Astrocyte (in vitro differentiated cells and primary cell): Measurements from ENCODE around the gene POLD3. TPM values are rescaled to one million over a fixed set of nuclear protein-coding genes. Genes with fewer than 3 reads are reported as not detected.

Experiments
- DNase-seq: peaks from one replicate; pipeline ENCODE4 v3.0.0-alpha.2; 2010; ENCODE audit warnings: low read depth
- FAIRE-seq: peaks from 2 replicates; lab custom pipeline; 2011; peaks lifted over from hg19 to GRCh38; lab: Jason Lieb, UNC
- H2AFZ ChIP-seq: 2 replicates; pipeline ENCODE4 v1.6.0; 2012; ENCODE audit warnings: low read depth, low read length, inconsistent platforms
- H3K27ac ChIP-seq: 2 replicates; pipeline ENCODE4 v1.5.1; 2011; ENCODE audit warnings: low read depth, low read length, inconsistent platforms
- H3K27me3 ChIP-seq: 2 replicates; pipeline ENCODE4 v1.6.0; 2011; ENCODE audit warnings: low read length, inconsistent platforms; ENCODE audit not compliant: insufficient read depth
- H3K36me3 ChIP-seq: 2 replicates; pipeline ENCODE4 v1.5.1; 2011; ENCODE audit warnings: low read length, inconsistent platforms; ENCODE audit not compliant: insufficient read depth
- H3K4me1 ChIP-seq: 2 replicates; pipeline ENCODE4 v1.5.1; 2011; ENCODE audit warnings: low read length, inconsistent platforms; ENCODE audit not compliant: insufficient read depth
- H3K4me2 ChIP-seq: 2 replicates; pipeline ENCODE4 v1.6.0; 2012; ENCODE audit warnings: low read length, inconsistent platforms
- H3K4me3 ChIP-seq: 2 replicates; pipeline ENCODE4 v1.5.1; 2011; ENCODE audit warnings: low read depth, mild to moderate bottlenecking, low read length, inconsistent platforms; ENCODE audit not compliant: insufficient read depth
- H3K79me2 ChIP-seq: 2 replicates; pipeline ENCODE4 v1.6.0; 2012; ENCODE audit warnings: mild to moderate bottlenecking, low read length, inconsistent platforms; ENCODE audit not compliant: insufficient read depth
- H3K9ac ChIP-seq: 2 replicates; pipeline ENCODE4 v1.6.0; 2012; ENCODE audit warnings: mild to moderate bottlenecking, low read length, inconsistent platforms
- H3K9me3 ChIP-seq: 2 replicates; pipeline ENCODE4 v1.5.1; 2012; ENCODE audit warnings: low read depth, mild to moderate bottlenecking, low read length, inconsistent platforms; ENCODE audit not compliant: insufficient read depth
- H4K20me1 ChIP-seq: 2 replicates; pipeline ENCODE4 v1.6.0; 2012; ENCODE audit warnings: low read length, inconsistent platforms; ENCODE audit not compliant: insufficient read depth
- H3K27ac Mint-ChIP-seq: one replicate; pipeline ENCODE4 v1.8.0; 2021; ENCODE audit warnings: mild to moderate bottlenecking, mixed read lengths; ENCODE audit not compliant: unreplicated experiment
- H3K27me3 Mint-ChIP-seq: one replicate; pipeline ENCODE4 v1.8.0; 2021; ENCODE audit warnings: low read depth, mixed read lengths; ENCODE audit not compliant: unreplicated experiment
- H3K36me3 Mint-ChIP-seq: one replicate; pipeline ENCODE4 v1.8.0; 2021; ENCODE audit warnings: low read depth, mixed read lengths; ENCODE audit not compliant: unreplicated experiment
- H3K4me1 Mint-ChIP-seq: one replicate; pipeline ENCODE4 v1.8.0; 2021; ENCODE audit warnings: low read depth, mixed read lengths; ENCODE audit not compliant: unreplicated experiment
- H3K4me3 Mint-ChIP-seq: one replicate; pipeline ENCODE4 v1.8.0; 2021; ENCODE audit warnings: mild to moderate bottlenecking, moderate library complexity, mixed read lengths; ENCODE audit not compliant: unreplicated experiment
- H3K9me3 Mint-ChIP-seq: one replicate; pipeline ENCODE4 v1.8.0; 2021; ENCODE audit warnings: mild to moderate bottlenecking, mixed read lengths; ENCODE audit not compliant: unreplicated experiment
- CTCF ChIP-seq: IDR thresholded peaks from 2 replicates; pipeline ENCODE4 v1.5.1; 2011; ENCODE audit warnings: low read depth, mild to moderate bottlenecking, inconsistent platforms, low read length, moderate library complexity; ENCODE audit not compliant: insufficient read depth
- EZH2 ChIP-seq: IDR thresholded peaks from 2 replicates; pipeline ENCODE4 v1.6.1; 2012; ENCODE audit warnings: mild to moderate bottlenecking, low read length, inconsistent platforms; ENCODE audit not compliant: insufficient read depth
- total RNA-seq: library from RNA; stranded (reverse); gene quantifications from 2 replicates; pipeline ENCODE4 v1.2.1, GENCODE V29; 2021

The POLD3 gene
- total RNA-seq, 1 donor from 2014 or later, result 6.5 TPM

DNA sequence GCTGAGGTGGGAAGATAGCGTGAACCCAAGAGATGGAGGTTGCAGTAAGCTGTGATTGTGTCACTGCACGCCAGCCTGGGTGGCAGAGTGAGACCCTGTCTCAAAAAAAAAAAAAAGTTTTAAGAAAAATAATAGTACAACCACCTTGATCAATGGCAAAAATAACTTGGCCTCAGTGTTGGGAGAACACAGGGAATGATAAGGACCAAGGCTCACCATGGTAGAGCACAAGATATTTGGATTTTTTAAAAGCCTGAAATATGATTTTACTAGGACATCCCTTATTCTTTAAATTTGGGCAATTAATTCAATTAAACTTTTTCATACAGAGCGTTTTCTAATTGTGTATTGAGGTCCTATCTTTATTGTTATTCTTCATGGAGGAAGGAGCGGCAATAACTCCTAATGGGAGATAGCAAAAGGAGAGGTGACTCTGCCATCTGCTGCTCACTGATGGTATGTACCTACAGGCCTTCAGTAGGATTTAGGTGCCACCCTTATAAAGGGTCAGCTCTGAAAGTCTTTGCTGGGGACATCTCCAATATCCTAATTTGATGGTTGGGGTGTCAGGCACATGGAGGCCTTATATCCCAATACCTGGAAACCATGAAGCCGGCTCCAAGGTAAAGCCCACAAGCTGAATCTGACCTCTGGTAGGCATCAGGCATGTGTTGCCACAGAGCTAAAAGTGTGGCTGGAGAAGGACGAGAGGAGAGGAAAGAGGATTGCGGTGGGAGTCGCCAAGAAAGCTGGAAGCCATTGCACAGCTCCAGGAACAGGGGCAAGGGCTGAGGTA, 21.9 kb upstream of the POLD3 start:
- H3K4me2 ChIP-seq, result no peak overlapping the region
- Mint-ChIP-seq H3K4me3 (no peak overlapping the region), H3K9me3 (no peaks in the 10 kb centered on the region), H3K4me1 (no peaks in the 10 kb centered on the region), H3K27me3 (peaks cover 6% of the 10 kb centered on the region), H3K36me3 (no peaks in the 10 kb centered on the region), H3K27ac (no peak overlapping the region)
- no peak overlapping the region for H3K4me3 ChIP-seq
- no peak overlapping the region for H3K9ac ChIP-seq
- no peaks in the 10 kb centered on the region for H3K4me1 ChIP-seq
- peaks cover 5% of the 10 kb centered on the region for H3K27me3 ChIP-seq
- H3K36me3 ChIP-seq, result no peaks in the 10 kb centered on the region
- TF ChIP-seq CTCF (peak; percentile 82), EZH2 (no peak)
- FAIRE-seq (no peak), DNase-seq (peak; percentile 23)
- no peaks in the 10 kb centered on the region for H3K9me3 ChIP-seq
- H3K27ac ChIP-seq, result no peak overlapping the region
- no peaks in the 10 kb centered on the region for H4K20me1 ChIP-seq
- no peak overlapping the region for H2AFZ ChIP-seq
- H3K79me2 ChIP-seq, result no peaks in the 10 kb centered on the region

DNA sequence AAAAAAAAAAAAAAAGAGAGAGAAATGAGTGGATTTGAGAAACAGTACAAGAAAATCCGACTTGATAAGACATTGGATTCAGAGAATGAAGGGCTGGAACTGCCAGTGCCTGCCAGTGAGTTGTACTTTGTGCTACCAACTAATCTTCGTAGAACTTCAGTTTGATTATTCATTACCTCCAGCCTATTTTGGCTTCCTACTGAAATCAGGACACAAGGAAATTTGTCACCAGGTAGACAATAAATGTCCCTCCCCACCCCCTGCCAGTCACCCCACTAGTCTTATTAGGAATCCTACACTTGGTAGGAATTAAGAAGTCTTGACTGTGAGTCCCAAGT, 21.4 kb upstream of the POLD3 start:
- H3K27ac Mint-ChIP-seq, result no peak overlapping the region
- Histone ChIP-seq H3K9me3 (no peaks in the 10 kb centered on the region), H3K27ac (no peak overlapping the region), H3K9ac (no peak overlapping the region), H3K4me2 (no peak overlapping the region), H3K4me1 (no peaks in the 10 kb centered on the region), H3K79me2 (no peaks in the 10 kb centered on the region), H2AFZ (no peak overlapping the region), H3K27me3 (peaks cover 5% of the 10 kb centered on the region), H3K4me3 (no peak overlapping the region), H4K20me1 (no peaks in the 10 kb centered on the region), H3K36me3 (no peaks in the 10 kb centered on the region)
- no peak for TF ChIP-seq CTCF
- no peak for TF ChIP-seq EZH2
- no peaks in the 10 kb centered on the region for H3K36me3 Mint-ChIP-seq
- DNase-seq (no peak), FAIRE-seq (no peak)
- no peaks in the 10 kb centered on the region for H3K4me1 Mint-ChIP-seq
- peaks cover 6% of the 10 kb centered on the region for H3K27me3 Mint-ChIP-seq
- H3K4me3 Mint-ChIP-seq, result no peak overlapping the region
- no peaks in the 10 kb centered on the region for H3K9me3 Mint-ChIP-seq

DNA sequence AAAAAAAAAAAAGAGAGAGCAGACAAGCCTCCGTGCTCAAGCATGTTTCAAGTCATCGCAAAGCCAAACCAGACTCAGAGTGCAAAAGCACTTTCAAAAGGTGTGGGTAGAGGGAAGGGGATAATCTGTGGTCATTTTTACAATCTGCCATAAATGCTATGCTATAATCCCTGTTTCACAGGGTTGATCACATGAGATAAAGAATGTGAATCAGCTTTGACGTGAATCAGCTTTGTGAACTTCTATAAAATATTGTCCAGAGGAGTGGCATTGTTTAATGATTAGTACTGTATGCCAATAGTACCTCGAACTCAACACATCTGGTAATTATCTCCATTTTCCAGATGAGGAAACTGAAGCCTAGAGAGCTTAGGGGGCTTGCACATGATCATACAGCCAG, 20.0 kb upstream of the POLD3 start:
- H3K4me2 ChIP-seq, result no peak overlapping the region
- H3K4me1 Mint-ChIP-seq, result no peaks in the 10 kb centered on the region
- no peak overlapping the region for H3K4me3 Mint-ChIP-seq
- H3K4me1 ChIP-seq, result no peaks in the 10 kb centered on the region
- H3K9me3 Mint-ChIP-seq, result no peaks in the 10 kb centered on the region
- no peak overlapping the region for H2AFZ ChIP-seq
- no peak overlapping the region for H3K4me3 ChIP-seq
- H3K27me3 ChIP-seq, result peaks cover 5% of the 10 kb centered on the region
- H3K27me3 Mint-ChIP-seq, result peaks cover 6% of the 10 kb centered on the region
- no peak for DNase-seq
- TF ChIP-seq CTCF (no peak), EZH2 (no peak)
- H3K27ac ChIP-seq, result no peak overlapping the region
- no peak overlapping the region for H3K27ac Mint-ChIP-seq
- H3K36me3 Mint-ChIP-seq, result no peaks in the 10 kb centered on the region
- H4K20me1 ChIP-seq, result no peaks in the 10 kb centered on the region
- no peaks in the 10 kb centered on the region for H3K79me2 ChIP-seq
- no peak overlapping the region for H3K9ac ChIP-seq
- H3K9me3 ChIP-seq, result no peaks in the 10 kb centered on the region
- no peaks in the 10 kb centered on the region for H3K36me3 ChIP-seq
- FAIRE-seq, result no peak
